Hematopoietic multipotent progenitor cell (in vitro differentiated cells): ENCODE measurements around the gene BAMBI. TPM values are rescaled to one million over a fixed set of nuclear protein-coding genes. Genes with fewer than 3 reads are reported as not detected.

ENCODE experiments used
- DNase-seq, 3 donors: peaks; one replicate each; pipeline ENCODE4 v3.0.0-alpha.2; 2011 to 2015; ENCODE audit warnings: low read depth in 2 of 3, low spot score in 2 of 3
- small RNA-seq: library from RNA; depleted of rRNA; stranded (forward); fragments of <200 nt; gene quantifications from one replicate; pipeline ENCODE3, GENCODE V24; 2012
- total RNA-seq: library from RNA; depleted of rRNA; stranded (reverse); fragments of >200 nt; gene quantifications from one replicate; pipeline ENCODE4 v1.2.3, GENCODE V29; 2012

BAMBI gene
- total RNA-seq, 1 donor = 0.27 TPM

GRCh38 chr10:28730031-28730778 lies 52.9 kb downstream of the BAMBI start:
- DNase-seq = no peak

DNA sequence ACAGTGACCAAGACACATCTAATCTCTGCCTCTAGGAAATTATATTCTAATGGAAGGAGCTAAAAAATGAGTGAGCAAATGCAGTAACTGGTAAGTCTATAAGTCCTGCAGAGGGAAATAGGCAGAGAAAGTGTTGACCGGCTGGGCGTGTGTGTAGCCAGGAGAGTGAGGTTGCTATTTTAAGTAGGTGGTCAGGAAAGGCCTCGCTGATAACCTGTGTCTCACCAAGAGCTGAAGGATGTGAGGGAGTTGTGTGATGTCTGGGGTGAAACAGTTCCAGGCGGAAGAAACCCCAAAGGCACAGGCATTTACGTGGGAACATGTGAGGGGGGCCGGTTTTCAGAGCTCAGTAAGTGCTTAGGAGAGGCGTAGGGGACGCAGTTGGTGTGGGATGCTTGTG lies 54.8 kb downstream of the BAMBI start:
- DNase-seq = no peak

Small RNA genes within 50 kb of the gene (small RNA-seq; reads per million reads assigned to genes)
- gene RNU4ATAC6P (not detected), gene RNU6-1067P (not detected)

Other genes with a start within 250 kb of the BAMBI start
- gene WAC, start 144.4 kb upstream of the BAMBI start, total RNA-seq = 66.2 TPM